Mononuclear cell (primary cell): ENCODE measurements around the gene RINL. TPM values are rescaled to one million over a fixed set of nuclear protein-coding genes. Genes with fewer than 3 reads are reported as not detected.
"Not testable (repeated sequence)": the region's sequence is repeated elsewhere in the genome, so short reads cannot be mapped to it uniquely, and the experiment has no call there.

Experiments
- H3K27me3 ChIP-seq: 2 replicates; pipeline ENCODE4 v1.6.0; 2011; ENCODE audit warnings: low read length, control low read depth; ENCODE audit not compliant: insufficient read depth
- H3K4me1 ChIP-seq: 2 replicates; pipeline ENCODE4 v1.5.1; 2011; ENCODE audit warnings: mild to moderate bottlenecking, low read length, control low read depth; ENCODE audit not compliant: insufficient read depth
- H3K4me3 ChIP-seq: 2 replicates; pipeline ENCODE4 v1.5.1; 2011; ENCODE audit warnings: mild to moderate bottlenecking, low read length, moderate library complexity
- H3K9me3 ChIP-seq: 2 replicates; pipeline ENCODE4 v1.5.1; 2011; ENCODE audit warnings: low read depth, mild to moderate bottlenecking, control low read depth, low read length
- total RNA-seq: library from RNA; depleted of rRNA; stranded (reverse); fragments of >200 nt; gene quantifications from one replicate; pipeline ENCODE4 v1.2.3, GENCODE V29; 2012

The RINL gene
- total RNA-seq, 1 donor = 8.1 TPM

DNA sequence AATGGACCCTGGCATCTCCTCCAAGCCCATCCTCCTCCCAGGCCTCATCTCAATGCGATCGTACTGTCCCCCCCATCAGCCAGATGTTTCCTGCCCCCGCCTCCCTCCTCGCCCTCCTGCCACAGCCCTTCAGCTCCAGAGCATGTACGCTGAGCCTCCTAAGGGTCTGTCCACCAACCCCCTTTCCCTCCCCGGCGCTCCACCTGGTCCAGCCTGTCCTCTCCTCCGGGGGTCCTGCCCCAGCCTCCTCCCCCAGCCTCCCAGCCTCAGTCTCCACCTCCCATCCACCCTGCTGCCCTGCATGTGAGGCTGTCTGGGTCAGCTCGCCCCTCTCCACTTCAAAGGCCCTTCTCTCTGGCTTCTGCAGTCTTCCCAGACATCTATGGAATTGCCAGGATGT, 16.9 kb upstream of the RINL start:
- Histone ChIP-seq H3K4me1 (peaks cover 18% of the 10 kb centered on the region), H3K27me3 (no peaks in the 10 kb centered on the region), H3K4me3 (no peak overlapping the region), H3K9me3 (no peaks in the 10 kb centered on the region)

GRCh38 chr19:38893341-38893771, 15.3 kb upstream of the RINL start:
- no peaks in the 10 kb centered on the region for H3K9me3 ChIP-seq
- no peaks in the 10 kb centered on the region for H3K27me3 ChIP-seq
- H3K4me1 ChIP-seq = peaks cover 10% of the 10 kb centered on the region
- no peak overlapping the region for H3K4me3 ChIP-seq

DNA sequence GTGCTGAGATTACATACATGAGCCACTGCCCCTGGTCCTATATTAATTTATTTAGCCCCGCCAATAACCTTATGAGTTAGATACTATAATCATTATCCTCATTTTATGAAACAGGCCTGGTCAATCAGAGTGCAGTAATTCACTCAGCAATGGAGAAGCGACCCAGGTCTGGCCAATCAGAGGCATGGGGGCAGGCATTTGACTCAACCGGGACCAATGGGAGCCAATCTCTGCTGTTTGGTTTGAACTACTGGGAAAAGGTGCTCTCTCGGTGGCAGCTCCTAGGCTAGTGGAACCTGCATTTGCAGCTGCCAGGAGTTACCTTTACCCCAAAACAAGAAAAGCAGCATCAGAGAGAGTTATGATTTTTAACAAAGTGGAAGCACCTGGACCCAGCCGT, 14.8 kb upstream of the RINL start:
- H3K27me3 ChIP-seq = no peaks in the 10 kb centered on the region
- no peak overlapping the region for H3K4me3 ChIP-seq
- peaks cover 5% of the 10 kb centered on the region for H3K4me1 ChIP-seq
- no peaks in the 10 kb centered on the region for H3K9me3 ChIP-seq

- Histone ChIP-seq H3K27me3 (no peaks in the 10 kb centered on the region), H3K9me3 (no peaks in the 10 kb centered on the region), H3K4me1 (no peaks in the 10 kb centered on the region), H3K4me3 (no peak overlapping the region)
Measured at GRCh38 chr19:38891771-38892170, 13.7 kb upstream of the RINL start.

GRCh38 chr19:38890686-38891085, 12.6 kb upstream of the RINL start:
- no peaks in the 10 kb centered on the region for H3K4me1 ChIP-seq
- H3K9me3 ChIP-seq = no peaks in the 10 kb centered on the region

DNA sequence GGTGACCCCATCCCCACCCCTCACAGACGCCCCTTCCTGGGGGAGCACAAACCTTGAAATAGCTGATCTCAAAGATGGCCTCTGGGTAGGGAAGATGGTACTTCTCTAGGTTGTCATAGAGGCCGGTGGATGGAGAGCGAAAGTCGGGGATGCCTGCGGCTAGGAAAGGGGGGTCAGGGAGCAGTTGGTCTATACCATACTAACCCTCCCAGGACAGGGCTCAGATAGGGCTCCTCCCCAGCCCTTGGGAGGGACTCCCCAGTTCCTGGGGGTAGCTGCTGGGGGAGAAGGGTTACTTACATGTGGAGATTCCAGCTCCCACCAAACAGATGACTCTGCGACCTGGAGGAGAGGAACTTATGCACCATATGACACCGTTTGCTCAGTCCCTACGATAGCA, 11.7 kb upstream of the RINL start:
- Histone ChIP-seq H3K4me3 (no peak overlapping the region), H3K9me3 (no peaks in the 10 kb centered on the region), H3K4me1 (no peaks in the 10 kb centered on the region), H3K27me3 (no peaks in the 10 kb centered on the region)

More at GRCh38 chr19:38890686-38891085, 12.6 kb upstream of the RINL start:
- Histone ChIP-seq H3K4me3 (no peak overlapping the region), H3K27me3 (no peaks in the 10 kb centered on the region)

DNA sequence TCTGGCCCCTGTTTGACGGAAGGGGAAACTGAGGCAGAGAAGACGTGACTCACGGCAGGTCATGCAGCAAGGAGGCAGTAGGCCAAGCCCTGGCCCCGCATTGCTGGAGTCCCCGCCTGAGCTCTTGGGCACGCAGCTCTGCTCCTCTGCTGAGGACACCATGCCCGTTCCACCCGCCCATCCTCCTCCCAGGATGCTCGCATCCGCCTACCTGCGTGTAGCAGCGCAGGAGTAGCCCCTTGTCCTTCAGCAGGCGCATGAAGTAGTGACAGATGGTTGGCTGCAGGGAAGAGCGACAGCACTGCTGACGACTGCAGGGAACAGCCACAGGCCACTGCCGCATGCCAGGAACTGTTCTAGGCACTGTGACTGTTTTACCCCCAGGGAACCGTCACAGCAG, 10.8 kb upstream of the RINL start:
- Histone ChIP-seq H3K9me3 (no peaks in the 10 kb centered on the region), H3K4me1 (no peaks in the 10 kb centered on the region), H3K27me3 (no peaks in the 10 kb centered on the region), H3K4me3 (no peak overlapping the region)

- H3K4me1 ChIP-seq, H3K4me3 ChIP-seq, H3K27me3 ChIP-seq, H3K9me3 ChIP-seq: not testable (repeated sequence)
Measured at GRCh38 chr19:38884691-38885090, 6.6 kb upstream of the RINL start.

GRCh38 chr19:38883286-38883685, 5.2 kb upstream of the RINL start:
- no peaks in the 10 kb centered on the region for H3K9me3 ChIP-seq

GRCh38 chr19:38880882-38881609, 3.0 kb upstream of the RINL start:
- no peak overlapping the region for H3K4me3 ChIP-seq
- H3K4me1 ChIP-seq = peaks cover 26% of the 10 kb centered on the region
- H3K27me3 ChIP-seq = no peaks in the 10 kb centered on the region
- no peaks in the 10 kb centered on the region for H3K9me3 ChIP-seq

More at GRCh38 chr19:38883286-38883685, 5.2 kb upstream of the RINL start:
- Histone ChIP-seq H3K4me1 (peaks cover 14% of the 10 kb centered on the region), H3K27me3 (no peaks in the 10 kb centered on the region), H3K4me3 (no peak overlapping the region)

DNA sequence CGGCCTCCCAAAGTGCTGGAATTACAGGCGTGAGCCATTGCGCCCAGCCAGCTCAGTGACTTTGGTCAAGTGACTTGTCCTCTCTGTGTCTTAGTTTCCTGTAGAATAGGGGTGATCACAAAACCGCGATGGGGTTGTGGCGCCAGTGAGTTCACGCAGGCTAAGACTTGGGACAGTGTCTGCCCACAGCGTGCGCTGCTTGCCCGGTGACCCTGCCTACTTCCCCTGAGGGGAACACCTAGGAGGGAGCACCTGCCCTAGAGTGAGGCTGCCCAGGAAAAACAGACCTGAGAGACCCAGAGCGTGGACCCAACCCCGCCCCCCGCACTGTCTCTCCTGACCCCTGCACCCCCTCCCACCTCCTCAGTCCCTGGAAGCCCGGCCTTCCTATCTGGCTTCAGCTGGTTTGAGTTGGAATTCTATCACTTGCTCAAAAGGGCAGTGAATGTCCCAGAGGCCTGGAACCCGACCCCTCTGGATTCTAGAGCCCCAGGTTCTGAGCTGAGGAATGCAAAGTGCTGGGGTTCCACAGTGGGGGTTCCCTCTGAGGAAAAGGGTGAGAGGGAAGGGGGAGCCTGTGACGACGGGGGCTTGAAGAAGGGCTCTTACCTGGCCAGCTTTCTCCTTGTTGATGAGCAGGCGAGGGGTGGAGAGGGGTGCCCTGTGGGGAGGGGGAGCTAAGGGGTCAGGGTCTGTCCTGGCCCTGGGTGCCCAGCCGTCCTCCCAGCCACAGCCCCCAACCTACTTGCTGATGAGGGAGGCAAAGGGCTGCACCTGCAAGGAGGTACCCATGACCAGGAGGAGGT, 2.2 kb upstream of the RINL start:
- H3K9me3 ChIP-seq = no peaks in the 10 kb centered on the region
- H3K27me3 ChIP-seq = no peaks in the 10 kb centered on the region
- peaks cover 26% of the 10 kb centered on the region for H3K4me1 ChIP-seq
- H3K4me3 ChIP-seq = no peak overlapping the region

DNA sequence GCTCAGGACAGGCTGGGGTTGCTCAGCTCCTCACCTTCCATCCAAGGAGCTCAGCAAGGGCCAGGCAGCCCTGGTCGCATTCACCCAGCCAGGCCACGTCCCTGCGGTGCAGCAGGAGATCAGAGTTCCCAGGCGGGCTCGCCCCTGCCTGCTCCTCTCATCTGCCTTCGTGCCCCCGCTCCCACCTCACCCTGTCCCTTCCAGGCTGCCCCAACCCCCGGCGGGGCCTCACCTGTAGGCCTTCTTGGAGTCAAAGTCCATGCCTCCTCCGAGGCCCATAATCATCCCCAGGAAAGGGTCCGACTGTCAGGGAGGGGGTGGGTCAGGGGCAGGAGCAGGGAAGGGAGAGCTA, 1.3 kb upstream of the RINL start:
- no peaks in the 10 kb centered on the region for H3K27me3 ChIP-seq
- H3K4me3 ChIP-seq = no peak overlapping the region
- H3K4me1 ChIP-seq = peaks cover 26% of the 10 kb centered on the region
- H3K9me3 ChIP-seq = no peaks in the 10 kb centered on the region

DNA sequence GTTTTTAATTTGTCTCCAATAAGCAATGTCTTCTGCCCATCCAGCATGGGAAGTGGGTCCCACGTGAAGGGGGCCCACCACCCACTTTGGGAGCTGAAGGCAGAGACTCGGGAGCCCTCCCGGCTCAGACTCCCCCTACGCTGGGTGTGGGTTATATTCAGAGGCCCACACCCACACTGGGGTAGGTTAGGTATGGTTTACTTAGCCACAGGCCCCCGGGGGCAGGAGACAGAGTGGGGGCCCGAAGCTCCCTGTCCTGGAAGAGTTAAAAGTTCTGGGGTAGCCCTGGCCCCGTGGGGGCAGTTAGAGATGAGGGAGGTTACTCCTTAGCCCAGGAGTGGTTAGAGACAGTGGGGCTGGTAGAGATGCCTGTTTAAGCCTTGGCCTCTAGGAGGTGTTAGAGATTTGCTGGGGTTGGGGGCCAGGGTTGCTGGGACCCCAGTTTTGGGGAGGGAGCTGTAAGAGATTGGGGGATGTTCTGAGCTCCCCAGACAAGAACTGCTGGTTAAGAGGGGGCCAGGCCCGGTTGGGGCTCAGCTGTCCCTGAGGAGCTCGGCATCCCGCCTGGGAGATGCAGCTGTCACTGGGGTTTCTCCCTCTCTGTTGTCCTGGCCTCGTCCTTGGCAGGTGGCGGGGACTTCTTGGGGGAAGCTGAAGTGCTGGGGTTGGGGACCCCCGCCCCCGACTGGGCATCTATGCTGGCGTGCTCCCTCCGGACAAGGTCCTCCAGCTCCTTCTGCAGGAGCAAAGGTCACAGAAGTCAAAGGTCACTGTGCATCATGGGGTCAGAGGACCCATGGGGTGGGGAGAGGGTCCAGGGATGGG, 712 bp upstream of the RINL start:
- Histone ChIP-seq H3K27me3 (no peaks in the 10 kb centered on the region), H3K4me3 (peak overlapping the region; percentile 42), H3K4me1 (peaks cover 26% of the 10 kb centered on the region), H3K9me3 (no peaks in the 10 kb centered on the region)

DNA sequence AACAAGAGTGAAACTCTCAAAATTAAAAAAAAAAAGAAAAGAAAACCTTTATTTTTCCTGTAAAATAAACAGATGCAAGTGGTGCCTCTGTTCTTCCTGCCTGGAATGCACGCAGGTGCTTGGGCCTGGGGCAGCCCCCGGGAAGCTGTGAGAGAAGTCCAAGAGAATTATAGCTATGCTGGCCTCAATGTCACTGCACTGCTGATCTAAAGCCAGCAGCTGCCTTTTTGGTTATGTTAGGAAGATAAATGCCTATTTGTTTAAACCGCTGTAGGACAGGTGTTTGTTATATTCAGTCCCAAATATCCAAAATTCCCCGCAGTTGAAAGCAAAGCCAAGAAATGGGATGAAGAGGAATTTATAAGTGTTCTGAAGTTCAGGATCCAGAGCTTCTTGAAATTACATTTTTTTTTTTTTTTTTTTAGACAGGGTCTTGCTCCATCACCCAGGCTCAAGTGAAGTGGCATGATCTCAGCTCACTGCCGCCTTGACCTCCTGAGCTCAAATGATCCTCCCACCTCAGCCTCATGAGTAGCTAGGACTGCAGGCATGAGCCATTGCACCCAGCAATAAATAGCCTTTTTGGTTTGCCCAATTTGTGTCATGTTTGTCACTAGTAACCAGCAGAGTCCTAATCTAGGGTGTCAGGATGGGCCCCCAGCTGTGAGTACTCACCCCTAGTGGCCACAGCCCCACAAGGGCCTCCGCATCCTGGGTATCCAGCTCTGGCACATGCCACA, 2.2 kb downstream of the RINL start:
- Histone ChIP-seq H3K4me1 (peaks cover 26% of the 10 kb centered on the region), H3K4me3 (no peak overlapping the region), H3K27me3 (no peaks in the 10 kb centered on the region), H3K9me3 (no peaks in the 10 kb centered on the region)
